Measurements from ENCODE around the gene MYCN.

Gene MYCN

DNA sequence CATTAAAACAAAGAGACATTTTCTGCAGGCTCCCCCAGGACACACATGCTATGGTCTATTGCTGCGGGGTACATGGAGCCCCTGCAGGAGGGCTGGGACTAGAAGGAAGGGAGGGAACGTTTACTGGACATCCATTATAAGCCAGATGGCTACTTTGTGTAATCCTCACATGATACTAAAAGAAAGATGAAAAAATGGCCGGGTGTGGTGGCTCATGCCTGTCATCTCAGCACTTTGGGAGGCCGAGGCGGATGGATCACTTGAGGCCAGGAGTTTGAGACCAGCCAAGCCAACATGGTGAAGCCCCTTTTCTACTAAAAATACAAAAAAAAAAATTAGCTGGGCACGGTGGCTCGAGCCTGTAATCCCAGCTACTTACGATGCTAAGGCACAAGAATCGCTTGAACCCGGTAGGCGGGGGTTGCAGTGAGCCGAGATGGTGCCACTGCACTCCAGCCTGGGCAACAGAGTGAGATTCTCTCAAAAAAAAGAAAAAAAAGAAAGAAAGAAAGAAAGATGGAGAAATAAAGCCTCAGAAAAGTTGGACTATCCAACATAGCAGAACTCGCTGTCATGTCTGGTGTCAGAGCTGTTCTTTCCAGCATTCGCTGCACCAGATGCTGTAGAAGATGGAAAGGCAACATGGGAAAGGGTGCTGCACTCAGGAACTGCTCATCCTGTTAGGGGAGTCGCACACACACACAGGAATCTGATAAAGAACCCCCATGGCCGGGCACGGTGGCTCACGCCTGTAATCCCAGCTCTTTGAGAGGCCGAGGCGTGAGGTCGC lies 7.8 kb upstream of the MYCN start:
- DNase-seq, result no peak

GRCh38 chr2:15933184-15933845 lies 7.0 kb upstream of the MYCN start:
- no peak for DNase-seq

GRCh38 chr2:15934291-15934945 lies 5.9 kb upstream of the MYCN start:
- DNase-seq, result no peak

DNA sequence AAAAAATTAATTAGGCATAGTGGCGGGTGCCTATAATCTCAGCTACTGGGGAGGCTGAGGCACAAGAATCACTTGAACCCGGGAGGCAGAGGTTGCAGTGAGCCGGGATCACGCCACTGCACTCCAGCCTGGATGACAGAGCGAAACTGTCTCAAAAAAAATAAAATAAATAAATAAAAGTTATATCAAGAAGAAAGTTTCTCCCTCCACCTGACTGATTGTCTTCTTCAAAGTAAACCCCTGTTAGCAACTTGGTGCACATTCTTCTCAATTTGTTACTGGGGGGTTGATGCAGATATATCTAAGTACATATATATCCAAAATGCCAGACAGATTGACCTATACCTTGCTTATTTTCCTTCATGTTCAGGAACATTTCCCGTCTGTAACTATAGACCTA lies 5.2 kb upstream of the MYCN start:
- no peak for DNase-seq

- DNase-seq, result no peak
These were observed 4.7 kb upstream of the MYCN start for GRCh38 chr2:15935675-15936074.

DNA sequence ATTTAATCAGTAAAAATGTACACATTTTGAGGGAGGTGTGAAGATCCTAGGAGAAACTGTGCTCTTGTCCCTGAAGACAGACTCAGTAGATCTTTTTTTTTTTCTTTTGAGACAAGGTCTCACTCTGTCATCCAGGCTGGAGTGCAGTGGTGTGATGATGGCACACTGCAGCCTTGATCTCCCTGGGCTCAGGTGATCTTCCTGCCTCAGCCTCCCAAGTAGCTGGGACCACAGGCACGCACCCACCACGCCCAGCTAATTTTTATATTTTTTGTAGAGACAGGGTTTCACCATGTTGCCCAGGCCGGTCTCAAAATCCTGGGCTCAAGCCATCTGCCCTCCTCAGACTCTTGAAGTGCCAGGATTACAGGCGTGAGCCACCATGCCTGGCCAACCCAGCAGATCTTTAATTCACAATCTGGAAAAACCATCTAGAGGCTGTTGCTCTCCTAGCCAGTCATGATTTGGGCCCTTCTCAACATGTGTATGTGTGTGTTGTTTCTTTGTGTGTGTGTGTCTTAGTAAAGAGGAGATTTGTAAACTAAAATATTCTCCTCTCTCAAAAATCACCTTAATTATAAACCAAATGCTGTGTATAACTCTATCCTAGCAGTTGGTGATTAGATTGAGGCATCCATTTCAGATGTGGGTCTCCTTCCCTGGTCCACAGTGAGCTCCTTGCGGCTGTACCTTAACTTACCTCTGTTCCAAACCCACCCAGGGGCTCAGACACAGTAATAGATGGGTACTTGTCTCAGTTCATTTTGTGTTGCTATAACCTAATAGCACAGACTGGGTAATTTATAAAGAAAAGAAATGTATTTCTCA lies 3.9 kb upstream of the MYCN start:
- no peak for DNase-seq

- no peak for DNase-seq
These were observed 3.1 kb upstream of the MYCN start for GRCh38 chr2:15937105-15937881.

DNA sequence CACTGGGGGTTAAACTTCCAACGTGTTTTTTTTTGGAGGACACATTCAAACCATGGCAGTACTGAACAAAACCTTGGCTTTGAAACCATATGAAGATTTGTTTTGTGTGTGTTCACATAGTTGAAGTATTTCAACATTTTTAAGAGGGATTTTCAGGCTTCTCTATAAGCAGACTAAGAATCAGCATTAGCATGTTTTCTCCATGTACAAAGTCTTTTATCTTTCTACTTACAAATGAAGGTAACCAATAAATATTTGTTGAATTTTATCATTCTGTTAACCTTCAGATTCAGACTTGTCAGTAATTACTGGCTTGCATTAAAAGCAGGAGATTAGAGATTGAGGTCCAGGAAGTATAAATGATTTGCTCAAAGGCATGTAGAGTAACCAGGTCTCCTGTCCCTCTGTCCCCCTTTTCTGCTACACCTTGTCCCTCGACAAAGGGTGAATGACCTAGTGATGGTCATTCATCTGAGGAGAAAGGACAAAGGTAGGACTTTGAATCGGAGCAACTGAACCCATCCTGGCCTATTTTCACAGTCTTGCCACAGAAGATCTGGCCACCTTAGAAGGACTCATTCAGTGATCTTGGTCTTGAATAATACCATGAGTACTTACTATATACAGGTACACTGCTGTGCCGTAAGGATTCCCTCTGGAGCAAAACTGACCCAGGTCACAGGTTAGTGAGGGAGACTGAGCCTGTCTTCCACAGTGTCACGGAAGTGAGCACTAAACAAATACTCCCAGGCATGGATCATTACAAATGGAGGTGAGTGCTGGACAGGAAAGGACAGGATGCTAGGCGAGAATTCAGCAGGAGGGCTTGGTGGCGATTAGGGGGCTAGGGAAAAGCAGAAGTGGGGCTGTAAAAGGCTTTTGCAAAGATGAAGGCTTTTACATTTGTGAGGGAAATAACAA lies 2.2 kb upstream of the MYCN start:
- DNase-seq, result no peak

GRCh38 chr2:15938803-15939555 lies 1.4 kb upstream of the MYCN start:
- no peak for DNase-seq

GRCh38 chr2:15939556-15939853 lies 845 bp upstream of the MYCN start:
- no peak for DNase-seq

- DNase-seq, result peak; percentile 49
These were observed 521 bp downstream of the MYCN start for GRCh38 chr2:15940661-15941480.

DNA sequence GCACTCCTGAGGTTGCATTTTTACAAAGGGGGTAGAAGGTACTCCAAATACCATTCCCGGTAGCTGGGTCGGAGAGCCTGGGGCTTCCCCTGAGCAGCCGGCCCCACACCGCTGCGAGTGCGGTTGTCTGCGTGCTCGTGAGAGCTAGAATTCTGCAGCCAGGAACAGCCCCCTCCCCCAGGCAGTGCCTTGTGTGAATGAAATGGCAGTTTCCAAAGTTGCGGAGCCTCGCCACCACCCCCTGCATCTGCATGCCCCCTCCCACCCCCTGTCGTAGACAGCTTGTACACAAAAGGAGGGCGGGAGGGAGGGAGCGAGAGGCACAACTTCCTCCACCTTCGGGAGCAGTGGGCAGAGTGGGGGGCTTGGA lies 1.1 kb downstream of the MYCN start:
- peak; percentile 83 for DNase-seq

DNA sequence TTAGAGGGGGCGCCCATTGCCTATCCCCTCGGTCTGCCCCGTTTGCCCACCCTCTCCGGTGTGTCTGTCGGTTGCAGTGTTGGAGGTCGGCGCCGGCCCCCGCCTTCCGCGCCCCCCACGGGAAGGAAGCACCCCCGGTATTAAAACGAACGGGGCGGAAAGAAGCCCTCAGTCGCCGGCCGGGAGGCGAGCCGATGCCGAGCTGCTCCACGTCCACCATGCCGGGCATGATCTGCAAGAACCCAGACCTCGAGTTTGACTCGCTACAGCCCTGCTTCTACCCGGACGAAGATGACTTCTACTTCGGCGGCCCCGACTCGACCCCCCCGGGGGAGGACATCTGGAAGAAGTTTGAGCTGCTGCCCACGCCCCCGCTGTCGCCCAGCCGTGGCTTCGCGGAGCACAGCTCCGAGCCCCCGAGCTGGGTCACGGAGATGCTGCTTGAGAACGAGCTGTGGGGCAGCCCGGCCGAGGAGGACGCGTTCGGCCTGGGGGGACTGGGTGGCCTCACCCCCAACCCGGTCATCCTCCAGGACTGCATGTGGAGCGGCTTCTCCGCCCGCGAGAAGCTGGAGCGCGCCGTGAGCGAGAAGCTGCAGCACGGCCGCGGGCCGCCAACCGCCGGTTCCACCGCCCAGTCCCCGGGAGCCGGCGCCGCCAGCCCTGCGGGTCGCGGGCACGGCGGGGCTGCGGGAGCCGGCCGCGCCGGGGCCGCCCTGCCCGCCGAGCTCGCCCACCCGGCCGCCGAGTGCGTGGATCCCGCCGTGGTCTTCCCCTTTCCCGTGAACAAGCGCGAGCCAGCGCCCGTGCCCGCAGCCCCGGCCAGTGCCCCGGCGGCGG lies 1.7 kb downstream of the MYCN start:
- peak; percentile 64 for DNase-seq

DNA sequence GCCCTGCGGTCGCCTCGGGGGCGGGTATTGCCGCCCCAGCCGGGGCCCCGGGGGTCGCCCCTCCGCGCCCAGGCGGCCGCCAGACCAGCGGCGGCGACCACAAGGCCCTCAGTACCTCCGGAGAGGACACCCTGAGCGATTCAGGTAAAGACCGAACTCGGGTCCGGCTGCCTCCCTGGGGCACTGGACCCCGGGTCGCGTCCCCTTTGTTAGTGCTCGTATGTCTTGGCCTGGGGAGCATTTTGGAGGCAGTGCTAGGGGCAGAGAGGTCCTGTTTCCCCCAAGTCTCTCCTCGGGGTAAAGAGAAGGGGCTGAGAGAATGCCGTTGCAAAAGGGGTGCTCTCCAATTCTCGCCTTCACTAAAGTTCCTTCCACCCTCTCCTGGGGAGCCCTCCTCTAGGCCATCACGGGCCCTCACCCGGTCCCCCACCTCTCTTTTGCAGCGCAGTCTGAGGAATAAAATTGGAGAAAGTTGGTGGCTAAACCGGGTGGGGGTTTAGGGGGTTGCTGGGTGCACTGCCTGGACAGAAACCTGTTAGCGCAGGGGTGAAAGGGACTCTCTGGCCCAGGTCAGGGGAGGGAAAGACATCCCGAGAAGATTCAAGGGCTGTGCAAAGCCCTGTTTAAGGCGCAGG lies 2.5 kb downstream of the MYCN start:
- DNase-seq, result peak; percentile 30

DNA sequence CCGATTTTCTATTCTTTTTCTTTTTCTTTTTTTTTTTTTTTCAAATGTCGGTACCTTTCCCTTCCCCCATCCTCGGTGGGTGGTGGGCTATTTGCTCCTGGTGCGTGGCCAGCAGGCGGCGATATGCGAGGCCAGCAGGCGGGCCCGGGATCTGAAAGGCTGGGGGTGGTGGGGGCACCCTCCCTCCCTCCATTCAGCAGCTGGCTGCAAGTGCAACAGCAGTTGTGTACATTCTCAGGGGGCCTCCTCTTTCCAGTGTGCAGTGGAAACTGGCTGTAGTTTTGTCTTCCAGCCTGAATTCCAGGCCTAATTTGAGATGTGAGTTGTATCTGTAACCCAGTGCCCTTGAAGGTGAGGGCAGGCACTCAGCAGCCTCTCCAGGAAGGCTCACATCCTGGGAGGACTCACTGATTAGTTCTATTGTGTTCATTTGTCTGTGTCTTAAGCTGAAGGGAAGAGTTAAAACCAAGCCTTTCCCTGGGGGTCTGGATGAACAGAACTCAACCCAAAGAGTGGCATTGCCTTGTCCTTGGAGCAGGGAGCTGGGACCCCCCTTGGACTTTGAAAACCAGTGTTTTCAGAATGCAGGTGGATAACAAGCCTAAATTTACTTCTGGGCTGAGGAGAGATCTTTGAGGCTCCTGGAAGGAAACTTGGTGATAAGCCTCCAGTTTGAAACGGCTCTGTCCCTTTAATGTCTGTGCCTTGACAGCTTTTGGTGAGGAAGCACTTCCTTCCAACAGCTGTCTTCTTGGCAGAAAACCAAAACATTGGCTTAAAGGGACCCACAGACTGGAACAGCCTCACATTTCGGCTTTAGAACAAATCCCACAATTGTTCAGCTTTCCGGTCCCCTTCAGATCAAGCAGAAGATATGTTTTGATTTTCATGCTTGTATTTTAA lies 3.3 kb downstream of the MYCN start:
- DNase-seq, result peak; percentile 85

DNA sequence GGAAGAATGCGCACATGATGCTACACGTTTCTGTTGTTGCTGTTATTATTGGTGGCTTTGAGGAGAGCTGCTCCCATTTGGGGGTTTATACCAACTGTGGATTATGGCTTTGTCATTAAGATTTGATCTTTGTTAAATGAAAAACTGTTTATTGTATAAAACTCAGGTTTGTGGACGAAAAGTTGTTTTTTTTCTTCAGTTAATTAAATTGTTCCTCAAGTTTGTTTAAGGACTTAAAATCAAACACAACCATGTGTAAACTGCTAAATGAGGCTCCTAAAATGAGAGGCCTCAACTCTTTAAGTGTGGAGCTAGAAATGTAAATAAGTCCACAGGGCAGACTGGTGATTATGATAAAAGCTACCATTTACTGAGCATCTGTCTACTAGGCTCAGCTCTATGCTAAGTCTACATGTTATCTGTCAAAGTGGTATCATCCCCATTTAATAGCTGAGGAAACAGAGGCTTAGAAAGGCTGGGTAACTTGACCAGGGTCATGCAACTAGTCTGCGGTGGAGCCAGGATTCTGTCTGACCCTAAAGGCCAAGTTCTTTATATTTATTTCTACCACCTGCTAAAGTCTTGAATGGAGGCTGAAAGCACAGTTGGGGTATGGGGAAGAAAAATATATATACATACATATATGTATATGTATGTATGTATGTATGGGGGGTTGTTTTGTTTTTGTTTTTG lies 4.1 kb downstream of the MYCN start:
- no peak for DNase-seq

Data from hematopoietic multipotent progenitor cell treated with erythropoietin and hydrocortisone succinate and interleukin-3 and kit ligand, for 4 days (in vitro differentiated cells).